ENCODE data around the gene MROH8.

GRCh38 chr20:37152284-37152683 lies 27.1 kb downstream of the MROH8 start:
- TF ChIP-seq ZNF565 (CRISPR knock-in tag; conservative IDR thresholded peaks at IDR 0.05; ENCODE audit: low read depth): no peak
- TF ChIP-seq PATZ1 (CRISPR knock-in tag; IDR thresholded peaks at IDR 0.05; ENCODE audit: borderline replicate concordance): no peak

All from SK-N-SH treated with all-trans-retinoic acid at 6 μM for 48 hours (cell line).